H9 (cell line): ENCODE data around the gene LINGO3. TPM values are rescaled to one million over a fixed set of nuclear protein-coding genes. Genes with fewer than 3 reads are reported as not detected.
A peak's percentile ranks its signal among the peaks of the same experiment; 100 is the strongest.
"Not testable (repeated sequence)": the region's sequence is repeated elsewhere in the genome, so short reads cannot be mapped to it uniquely, and the experiment has no call there.

ENCODE experiments used
- DNase-seq: peaks from one replicate; pipeline ENCODE4 v3.0.0-alpha.2; 2017
- H2AFZ ChIP-seq: one replicate; pipeline ENCODE4 v1.6.1; 2013; ENCODE audit warnings: mild to moderate bottlenecking, low read length, control low read depth, moderate library complexity
- H2AK5ac ChIP-seq: 2 replicates; pipeline ENCODE4 v1.6.1; 2013; ENCODE audit warnings: low read length, control low read depth, mixed read lengths; ENCODE audit not compliant: insufficient read length
- H2BK120ac ChIP-seq: one replicate; pipeline ENCODE4 v1.6.1; 2013; ENCODE audit warnings: low read depth, mild to moderate bottlenecking, low read length, control low read depth, inconsistent platforms; ENCODE audit not compliant: poor library complexity, severe bottlenecking
- H2BK12ac ChIP-seq: 2 replicates; pipeline ENCODE4 v1.6.1; 2013; ENCODE audit warnings: low read length, control low read depth, mixed read lengths, low read depth; ENCODE audit not compliant: insufficient read length
- H2BK15ac ChIP-seq: 2 replicates; pipeline ENCODE4 v1.6.1; 2013; ENCODE audit warnings: low read depth, low read length, control low read depth
- H2BK20ac ChIP-seq: one replicate; pipeline ENCODE4 v1.6.1; 2013; ENCODE audit warnings: low read depth, mild to moderate bottlenecking, low read length, control low read depth, inconsistent platforms; ENCODE audit not compliant: poor library complexity, severe bottlenecking
- H2BK5ac ChIP-seq: 2 replicates; pipeline ENCODE4 v1.6.1; 2013; ENCODE audit warnings: low read length, control low read depth, mixed read lengths; ENCODE audit not compliant: insufficient read length
- H3K14ac ChIP-seq: 2 replicates; pipeline ENCODE4 v1.6.1; 2013; ENCODE audit warnings: low read length, control low read depth; ENCODE audit not compliant: insufficient read depth
- H3K18ac ChIP-seq: 2 replicates; pipeline ENCODE4 v1.6.1; 2013; ENCODE audit warnings: low read depth, mild to moderate bottlenecking, mixed read lengths, low read length, control low read depth; ENCODE audit not compliant: insufficient read length
- H3K23ac ChIP-seq: 2 replicates; pipeline ENCODE4 v1.6.1; 2013; ENCODE audit warnings: low read length, control low read depth, mixed read lengths, low read depth; ENCODE audit not compliant: insufficient read length
- H3K23me2 ChIP-seq: 2 replicates; pipeline ENCODE4 v1.6.1; 2013; ENCODE audit warnings: low read depth, mild to moderate bottlenecking, mixed read lengths, low read length, control low read depth; ENCODE audit not compliant: insufficient read length, poor library complexity, severe bottlenecking
- H3K27ac ChIP-seq: 2 replicates; pipeline ENCODE4 v1.5.1; 2013; ENCODE audit warnings: low read length, control low read depth, mixed read lengths, low read depth; ENCODE audit not compliant: insufficient read length
- H3K27me3 ChIP-seq: 2 replicates; pipeline ENCODE4 v1.6.1; 2013; ENCODE audit warnings: low read length, control low read depth, inconsistent platforms; ENCODE audit not compliant: insufficient read depth
- H3K4ac ChIP-seq: 2 replicates; pipeline ENCODE4 v1.6.1; 2013; ENCODE audit warnings: low read depth, mild to moderate bottlenecking, control low read depth, inconsistent platforms, low read length, moderate library complexity
- H3K4me1 ChIP-seq: 2 replicates; pipeline ENCODE4 v1.6.1; 2013; ENCODE audit warnings: low read length, control low read depth, inconsistent platforms; ENCODE audit not compliant: insufficient read depth
- H3K4me2 ChIP-seq: 2 replicates; pipeline ENCODE4 v1.6.1; 2013; ENCODE audit warnings: low read length, control low read depth, mixed read lengths; ENCODE audit not compliant: insufficient read length, insufficient read depth
- H3K56ac ChIP-seq: 2 replicates; pipeline ENCODE4 v1.6.1; 2013; ENCODE audit warnings: low read depth, mild to moderate bottlenecking, mixed read lengths, low read length, control low read depth; ENCODE audit not compliant: insufficient read length
- H3K79me1 ChIP-seq: 2 replicates; pipeline ENCODE4 v1.6.1; 2013; ENCODE audit warnings: low read depth, mild to moderate bottlenecking, moderate library complexity, low read length, control low read depth, inconsistent platforms; ENCODE audit not compliant: insufficient read depth, poor library complexity, severe bottlenecking
- H3K79me2 ChIP-seq: 2 replicates; pipeline ENCODE4 v1.6.1; 2013; ENCODE audit warnings: low read length, control low read depth, inconsistent platforms; ENCODE audit not compliant: insufficient read depth
- H3K9ac ChIP-seq: 2 replicates; pipeline ENCODE4 v1.6.1; 2013; ENCODE audit warnings: low read length, control low read depth, mixed read lengths; ENCODE audit not compliant: insufficient read length; ENCODE audit errors: extremely low read depth
- H3K9me3 ChIP-seq: one replicate; pipeline ENCODE4 v1.6.1; 2013; ENCODE audit warnings: low read depth, low read length, inconsistent platforms; ENCODE audit not compliant: control insufficient read depth
- H3T11ph ChIP-seq: one replicate; pipeline ENCODE4 v1.6.1; 2013; ENCODE audit warnings: mild to moderate bottlenecking, low read length, control low read depth, inconsistent platforms
- H4K20me1 ChIP-seq: one replicate; pipeline ENCODE4 v1.6.1; 2013; ENCODE audit not compliant: control insufficient read depth, insufficient read length, insufficient read depth
- H4K5ac ChIP-seq: 2 replicates; pipeline ENCODE4 v1.6.1; 2013; ENCODE audit warnings: low read depth, mild to moderate bottlenecking, mixed read lengths, low read length, control low read depth; ENCODE audit not compliant: insufficient read length
- H4K8ac ChIP-seq: replicated peaks from 2 replicates; pipeline ENCODE4 v1.6.1; 2013; ENCODE audit warnings: low read length, control low read depth, mixed read lengths, low read depth; ENCODE audit not compliant: insufficient read length
- H4K91ac ChIP-seq: 2 replicates; pipeline ENCODE4 v1.6.1; 2013; ENCODE audit warnings: low read depth, mild to moderate bottlenecking, moderate library complexity, mixed read lengths, low read length, control low read depth; ENCODE audit not compliant: insufficient read length
- H3K27ac Mint-ChIP-seq, 3 experiments: 2 replicates in 2 of 3; 3 replicates in 1 of 3; pipeline ENCODE4 v1.8.0; 2020 to 2021; ENCODE audit warnings: mixed read lengths in 3 of 3, mild to moderate bottlenecking in 1 of 3, moderate library complexity in 1 of 3
- H3K27me3 Mint-ChIP-seq: 2 replicates; pipeline ENCODE4 v1.8.0; 2021; ENCODE audit warnings: low read depth, mild to moderate bottlenecking, moderate library complexity, mixed read lengths
- H3K36me3 Mint-ChIP-seq, 3 experiments: 2 replicates in 2 of 3; 3 replicates in 1 of 3; pipeline ENCODE4 v1.8.0; 2020 to 2021; ENCODE audit warnings: low read depth in 3 of 3, mixed read lengths in 3 of 3; ENCODE audit not compliant: insufficient read depth in 1 of 3
- H3K4me1 Mint-ChIP-seq, 2 experiments: 2 replicates each; pipeline ENCODE4 v1.8.0; 2020; ENCODE audit warnings: mixed read lengths in 2 of 2
- H3K4me3 Mint-ChIP-seq, 2 experiments: 2 replicates in 1 of 2; 3 replicates in 1 of 2; pipeline ENCODE4 v1.8.0; 2020 to 2021; ENCODE audit warnings: mild to moderate bottlenecking in 2 of 2, mixed read lengths in 2 of 2, moderate library complexity in 1 of 2
- H3K9me3 Mint-ChIP-seq, 2 experiments: 2 replicates in 1 of 2; 3 replicates in 1 of 2; pipeline ENCODE4 v1.8.0; 2020; ENCODE audit warnings: mild to moderate bottlenecking in 2 of 2, mixed read lengths in 2 of 2, moderate library complexity in 1 of 2
- WGBS: extraction: QIAGEN DNeasy Blood & Tissue Kit; methylation state at CpG from one replicate; pipeline ENCODE4 v1.1.7; 2013; ENCODE audit warnings: missing lambda C conversion rate, low lambda C conversion rate, mixed read lengths; ENCODE audit not compliant: insufficient read length; ENCODE audit errors: extremely low coverage; 5-methylcytosine and 5-hydroxymethylcytosine counted together
- total RNA-seq: library from RNA; stranded (reverse); gene quantifications from 2 replicates; pipeline ENCODE4 v1.2.1, GENCODE V29; 2021

LINGO3 gene
- total RNA-seq, 1 experiment from 2014 or later, result 0.28 TPM

- H3K27me3 Mint-ChIP-seq, result peaks cover 39% of the 10 kb centered on the region
- not testable (repeated sequence) for H4K20me1 ChIP-seq, H3K36me3 Mint-ChIP-seq, H3K79me1 ChIP-seq, H3K9ac ChIP-seq, H3K27me3 ChIP-seq, H3K27ac Mint-ChIP-seq, H3K4me1 ChIP-seq, H2BK5ac ChIP-seq, H3K23ac ChIP-seq, H4K8ac ChIP-seq, H3K18ac ChIP-seq, H4K91ac ChIP-seq, H2BK12ac ChIP-seq, H3K27ac ChIP-seq, H3K23me2 ChIP-seq, H4K5ac ChIP-seq, H2BK15ac ChIP-seq, H3K14ac ChIP-seq, H2AFZ ChIP-seq, H3K56ac ChIP-seq, H3K4ac ChIP-seq, H3K9me3 ChIP-seq, DNase-seq, H3K4me1 Mint-ChIP-seq, H2AK5ac ChIP-seq, H2BK120ac ChIP-seq, H3K79me2 ChIP-seq, H3K9me3 Mint-ChIP-seq, H2BK20ac ChIP-seq, H3T11ph ChIP-seq
- no CpG with 5 or more reads among the region's 16 CpGs for WGBS
- peak overlapping the region; percentile 35 for H3K4me2 ChIP-seq
- H3K4me3 Mint-ChIP-seq, result peak overlapping the region; percentile 41 to 71; a peak in 4 of 5 replicates
Observed at GRCh38 chr19:2281265-2282061, 26.5 kb downstream of the LINGO3 start.
